ENCODE results near the gene ESYT1. TPM values are rescaled to one million over a fixed set of nuclear protein-coding genes. Genes with fewer than 3 reads are reported as not detected.
"Not testable (repeated sequence)": the region's sequence is repeated elsewhere in the genome, so short reads cannot be mapped to it uniquely, and the experiment has no call there.

Gene ESYT1
- total RNA-seq, 2 experiments from 2014 or later: 225 to 241 TPM

DNA sequence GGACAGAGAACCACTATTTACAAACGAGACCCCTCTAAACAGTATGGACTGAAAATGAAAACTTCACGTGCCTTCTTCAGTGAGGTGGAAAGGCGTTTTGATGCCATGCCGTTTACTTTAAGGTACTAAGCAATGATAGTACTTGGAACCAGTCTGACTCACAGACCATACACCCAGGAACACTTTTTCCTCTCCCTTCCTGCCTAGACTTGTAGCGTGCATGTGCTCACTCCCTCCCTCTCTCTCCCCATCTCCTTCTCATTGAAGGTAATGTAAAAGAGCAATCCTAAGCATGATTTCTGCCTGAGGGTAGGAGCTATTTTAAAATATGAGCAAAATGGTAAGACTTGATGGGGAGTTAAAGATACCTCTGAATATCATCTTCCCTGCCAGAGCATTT lies 17.5 kb upstream of the ESYT1 start:
- Mint-ChIP-seq H3K4me3 (no peak overlapping the region), H3K27me3 (no peaks in the 10 kb centered on the region), H3K36me3 (peaks cover 68% of the 10 kb centered on the region), H3K27ac (no peak overlapping the region), H3K4me1 (peaks cover 23% of the 10 kb centered on the region), H3K9me3 (ENCODE audit: low read depth) (no peaks in the 10 kb centered on the region)
- DNase-seq: no peak
- CTCF ChIA-PET: interaction anchor here (1.5 to 1.6 kb wide), 2 partner anchors 31 to 79 kb away, joined by 4 to 5 read pairs; partner anchors contain the start of gene SMARCC2
- no peak for ATAC-seq

DNA sequence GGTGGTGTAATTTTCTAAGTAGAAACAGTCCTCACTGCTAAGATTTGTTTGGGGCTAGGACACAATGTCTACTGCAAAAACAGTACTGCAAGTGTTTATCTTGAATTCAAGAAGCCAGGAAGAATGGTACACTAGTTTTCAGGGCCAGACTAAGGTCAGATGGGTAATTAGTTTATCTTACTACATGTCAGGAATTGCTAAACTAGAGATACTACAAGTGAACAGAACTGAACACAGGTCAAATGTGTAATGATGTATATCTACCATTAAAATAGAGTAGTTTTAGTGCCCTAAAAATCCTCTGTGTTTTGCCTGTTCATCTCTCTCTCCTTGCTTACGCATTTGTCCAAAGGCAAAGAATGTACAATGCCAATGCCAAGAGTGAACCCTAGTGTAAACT lies 14.0 kb upstream of the ESYT1 start:
- Mint-ChIP-seq H3K9me3 (ENCODE audit: low read depth) (no peaks in the 10 kb centered on the region), H3K27me3 (no peaks in the 10 kb centered on the region), H3K27ac (peak overlapping the region; percentile 48), H3K4me3 (no peak overlapping the region), H3K36me3 (peaks cover 58% of the 10 kb centered on the region), H3K4me1 (peaks cover 22% of the 10 kb centered on the region)
- no peak for DNase-seq
- CTCF ChIA-PET: no interaction called here
- no peak for ATAC-seq

DNA sequence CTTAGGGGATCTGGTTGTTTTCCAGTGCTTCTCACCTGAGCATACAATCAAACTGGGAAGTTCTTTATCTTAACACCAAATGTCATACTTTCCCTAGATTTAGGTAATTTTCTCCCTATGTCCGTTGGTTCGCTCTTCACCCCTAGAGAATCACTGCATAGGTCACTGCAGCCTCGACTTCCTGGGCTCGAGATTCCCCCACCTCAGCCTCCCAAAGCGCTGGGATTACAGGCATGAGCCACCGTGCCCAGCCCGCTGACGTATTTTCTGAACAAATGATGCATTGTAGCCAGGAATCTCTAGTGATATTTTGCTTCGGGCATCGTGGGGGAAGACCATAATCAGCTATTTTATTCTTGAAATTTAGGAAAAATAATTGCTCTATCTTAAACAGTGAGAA lies 12.7 kb upstream of the ESYT1 start:
- Mint-ChIP-seq H3K9me3 (ENCODE audit: low read depth) (no peaks in the 10 kb centered on the region), H3K36me3 (peaks cover 51% of the 10 kb centered on the region), H3K27ac (peak overlapping the region; percentile 98), H3K4me3 (peak overlapping the region; percentile 98), H3K27me3 (no peaks in the 10 kb centered on the region), H3K4me1 (peaks cover 33% of the 10 kb centered on the region)
- CTCF ChIA-PET: interaction anchor here (0.8 to 1.8 kb wide), 7 partner anchors 8 to 75 kb away, joined by 3 to 9 read pairs (median 4); partner anchors contain the start of gene PA2G4
- DNase-seq (no peak), ATAC-seq (no peak)

DNA sequence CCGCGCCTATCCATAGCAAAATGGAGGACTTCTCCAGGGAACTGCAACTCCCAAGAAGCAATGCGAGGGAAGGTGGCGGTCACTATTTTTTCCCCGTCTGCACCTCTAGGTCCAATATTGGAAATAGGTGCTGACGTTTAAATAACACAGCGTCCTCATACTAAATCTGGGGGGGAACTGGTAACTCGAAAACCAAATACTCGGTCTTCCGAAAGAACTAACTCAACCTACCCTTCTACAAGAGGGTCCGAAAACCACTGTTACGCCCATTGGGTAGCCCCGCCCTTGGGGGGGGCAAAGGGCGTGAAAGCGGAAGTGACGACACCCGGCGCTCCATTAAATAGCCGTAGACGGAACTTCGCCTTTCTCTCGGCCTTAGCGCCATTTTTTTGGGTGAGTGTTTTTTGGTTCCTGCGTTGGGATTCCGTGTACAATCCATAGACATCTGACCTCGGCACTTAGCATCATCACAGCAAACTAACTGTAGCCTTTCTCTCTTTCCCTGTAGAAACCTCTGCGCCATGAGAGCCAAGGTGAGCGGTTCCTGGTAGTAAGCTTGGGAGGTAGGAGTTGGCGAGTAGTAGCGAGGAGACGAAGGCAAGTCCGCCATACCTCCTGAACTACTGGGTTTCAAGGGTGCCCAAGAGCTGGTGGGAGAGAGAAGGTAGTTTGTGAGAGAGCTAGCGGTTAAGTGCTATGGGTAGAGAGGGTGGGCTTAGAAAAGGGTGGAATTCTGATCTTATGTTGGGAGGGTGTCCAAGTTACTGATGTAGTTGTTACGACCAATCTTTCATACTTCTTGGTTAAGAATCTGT lies 11.6 kb upstream of the ESYT1 start, which contains the start of gene RPL41:
Gene RPL41, plus strand, starts transcription at position 367 of the 815 bp plus-strand sequence.
- ATAC-seq (peak; percentile 41), DNase-seq (peak; percentile 96)
- Mint-ChIP-seq H3K27me3 (no peaks in the 10 kb centered on the region), H3K4me1 (peaks cover 33% of the 10 kb centered on the region), H3K9me3 (ENCODE audit: low read depth) (no peaks in the 10 kb centered on the region), H3K4me3 (peak within 1 kb of the TSS; percentile 98), H3K27ac (peak within 1 kb of the TSS; percentile 98), H3K36me3 (peaks cover 39% of the 10 kb centered on the region)
- CTCF ChIA-PET: interaction anchor here (0.6 to 5.5 kb wide), 14 partner anchors 8 to 217 kb away, joined by 3 to 154 read pairs (median 12); partner anchors contain the start of genes ERBB3, ESYT1, MYL6 and MYL6B

DNA sequence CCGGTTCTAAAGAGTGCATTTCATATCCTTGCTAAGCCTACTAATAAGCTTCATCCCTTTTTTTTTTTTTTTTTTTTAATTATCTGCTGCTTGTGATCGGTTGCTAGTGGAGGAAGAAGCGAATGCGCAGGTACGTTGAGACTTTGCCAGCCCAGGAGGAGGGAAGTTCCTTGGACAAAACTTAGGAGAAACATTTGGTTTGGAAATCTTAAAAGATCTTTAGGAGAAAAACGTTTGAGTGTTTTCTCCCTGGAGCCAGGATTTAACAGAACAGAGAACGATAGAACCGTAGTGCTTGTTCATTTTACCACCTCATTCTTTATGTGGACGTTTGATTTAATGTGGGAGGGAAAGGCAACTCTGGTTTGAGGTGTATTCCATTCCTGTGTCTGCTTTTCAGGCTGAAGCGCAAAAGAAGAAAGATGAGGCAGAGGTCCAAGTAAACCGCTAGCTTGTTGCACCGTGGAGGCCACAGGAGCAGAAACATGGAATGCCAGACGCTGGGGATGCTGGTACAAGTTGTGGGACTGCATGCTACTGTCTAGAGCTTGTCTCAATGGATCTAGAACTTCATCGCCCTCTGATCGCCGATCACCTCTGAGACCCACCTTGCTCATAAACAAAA lies 10.9 kb upstream of the ESYT1 start:
- Mint-ChIP-seq H3K36me3 (peaks cover 34% of the 10 kb centered on the region), H3K4me1 (peaks cover 33% of the 10 kb centered on the region), H3K4me3 (peak overlapping the region; percentile 98), H3K27ac (peak overlapping the region; percentile 98)
- not testable (repeated sequence) for ATAC-seq; DNase-seq; H3K27me3 Mint-ChIP-seq; H3K9me3 Mint-ChIP-seq (ENCODE audit: low read depth)
- CTCF ChIA-PET: interaction anchor here (0.6 to 5.5 kb wide), 14 partner anchors 10 to 347 kb away, joined by 3 to 154 read pairs (median 14); partner anchors contain the start of genes ERBB3, ESYT1, MYL6 and MYL6B

DNA sequence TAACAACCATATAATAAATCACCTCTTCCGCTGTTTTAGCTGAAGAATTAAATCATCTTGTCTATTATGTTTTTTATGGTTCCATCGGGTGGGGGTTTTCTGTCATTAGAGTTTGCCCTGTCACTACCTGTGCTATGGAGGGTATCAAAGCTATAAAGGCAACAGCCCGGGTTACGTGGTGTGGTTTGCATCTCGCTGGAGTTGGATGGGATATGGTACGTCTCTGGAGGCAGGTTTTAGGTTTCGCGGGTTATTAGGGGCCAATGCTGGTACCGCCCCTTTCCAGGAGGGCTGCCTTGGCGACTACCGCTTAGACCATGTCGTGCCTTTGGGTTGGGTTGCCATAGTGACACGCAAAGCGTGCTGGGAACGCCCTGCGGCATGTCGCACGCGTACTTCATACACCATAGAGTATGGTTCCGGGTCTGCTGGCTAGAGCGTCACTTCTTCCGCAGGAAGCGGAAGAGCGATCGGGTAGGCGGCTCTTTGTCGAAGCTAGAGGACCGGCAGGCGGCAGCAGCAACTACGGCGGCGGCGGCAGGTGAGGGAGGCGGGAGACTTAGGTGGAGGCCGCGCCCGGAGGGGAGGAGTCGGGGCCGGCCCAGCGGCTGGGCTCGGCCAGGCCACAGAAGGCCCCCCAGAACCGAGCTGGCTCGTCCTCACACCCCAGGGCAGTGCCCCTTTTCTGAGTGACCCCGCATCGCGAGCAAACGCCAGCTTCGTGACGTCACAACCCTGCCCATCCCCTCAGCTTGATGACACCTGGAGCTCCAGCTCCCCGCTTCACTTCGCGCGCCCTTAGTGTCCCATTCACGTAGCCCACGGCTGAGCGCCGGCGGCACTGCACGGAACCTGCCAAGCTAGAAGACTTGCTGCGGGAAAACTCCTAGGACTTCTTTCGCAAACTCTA lies 10.0 kb upstream of the ESYT1 start, which contains the start of gene ZC3H10:
Gene ZC3H10, plus strand, starts transcription at position 489 of the 910 bp plus-strand sequence. CDS start 2,297 bp downstream, outside the sequence.
- DNase-seq (peak; percentile 100), ATAC-seq (peak; percentile 79)
- Mint-ChIP-seq H3K9me3 (ENCODE audit: low read depth) (no peaks in the 10 kb centered on the region), H3K36me3 (peaks cover 26% of the 10 kb centered on the region), H3K4me1 (peaks cover 33% of the 10 kb centered on the region), H3K27me3 (no peaks in the 10 kb centered on the region), H3K4me3 (peak within 1 kb of the TSS; percentile 98), H3K27ac (peak within 1 kb of the TSS; percentile 98)
- CTCF ChIA-PET: interaction anchor here (0.6 to 5.5 kb wide), 40 partner anchors 10 to 519 kb away, joined by 3 to 154 read pairs (median 4); partner anchors contain the start of genes ANKRD52, DNAJC14, ERBB3 and ESYT1

DNA sequence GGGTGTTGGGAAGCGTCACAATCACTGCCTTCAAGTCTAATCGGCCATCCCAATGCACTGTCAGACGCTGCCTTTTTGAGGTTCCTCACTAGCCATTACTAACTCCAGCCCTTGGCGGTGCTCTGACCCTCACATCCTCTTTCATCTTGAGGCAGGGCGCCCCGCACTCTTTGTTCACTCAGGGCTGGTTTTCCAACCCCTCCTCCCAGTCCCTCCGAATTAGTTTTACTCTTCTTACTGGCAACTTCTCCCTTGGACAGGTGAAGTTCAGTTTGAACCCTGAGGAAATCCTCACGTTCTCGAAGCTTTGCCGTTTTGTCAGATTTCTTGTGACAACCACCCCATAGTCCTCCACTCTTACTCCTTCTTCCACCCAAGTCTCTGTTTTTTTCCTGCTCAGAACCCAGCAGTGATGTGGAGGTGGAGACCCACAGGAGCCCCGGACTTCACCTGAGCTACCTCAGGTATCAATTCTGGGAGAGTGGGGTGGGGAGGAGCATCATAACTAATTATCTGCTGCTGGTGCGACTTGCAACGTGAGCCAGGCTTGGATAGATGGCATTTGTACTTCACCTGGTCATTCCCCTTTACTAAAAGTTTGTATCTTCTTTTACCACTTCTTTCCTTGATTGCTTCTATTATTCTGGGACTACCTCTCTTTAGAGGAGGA lies 9.2 kb upstream of the ESYT1 start:
- Mint-ChIP-seq H3K27ac (peak overlapping the region; percentile 98), H3K4me1 (peaks cover 35% of the 10 kb centered on the region), H3K27me3 (no peaks in the 10 kb centered on the region), H3K36me3 (peaks cover 18% of the 10 kb centered on the region), H3K9me3 (ENCODE audit: low read depth) (no peaks in the 10 kb centered on the region), H3K4me3 (peak overlapping the region; percentile 98)
- no peak for DNase-seq
- no peak for ATAC-seq
- CTCF ChIA-PET: interaction anchor here (0.7 to 5.5 kb wide), 40 partner anchors 9 to 518 kb away, joined by 3 to 154 read pairs (median 4); partner anchors contain the start of genes ANKRD52, DNAJC14, ERBB3 and ESYT1

DNA sequence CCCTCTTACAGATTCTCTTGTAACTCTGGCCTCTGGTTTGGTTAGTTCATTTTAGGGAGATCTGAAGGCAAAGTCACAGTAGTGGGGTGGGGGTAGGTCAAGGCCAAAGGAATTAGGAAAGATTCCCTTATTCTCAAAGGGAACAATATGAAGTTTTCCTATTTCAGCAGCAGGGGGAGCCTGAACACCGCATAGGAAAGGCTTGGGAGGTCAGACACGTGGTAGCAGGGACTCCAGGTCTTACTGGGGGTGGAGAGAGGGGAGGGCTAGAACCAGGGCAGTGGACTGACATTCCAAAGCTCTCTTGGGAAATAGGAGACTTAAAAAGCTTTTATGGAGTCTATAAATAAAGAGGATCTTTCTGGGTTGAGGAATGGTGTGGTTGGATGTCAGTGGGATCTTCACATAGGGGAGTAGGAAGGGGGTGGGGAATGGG lies 8.7 kb upstream of the ESYT1 start:
- ATAC-seq: no peak
- Mint-ChIP-seq H3K4me3 (peak overlapping the region; percentile 98), H3K27ac (peak overlapping the region; percentile 98), H3K27me3 (no peaks in the 10 kb centered on the region), H3K36me3 (peaks cover 15% of the 10 kb centered on the region), H3K4me1 (peaks cover 41% of the 10 kb centered on the region), H3K9me3 (ENCODE audit: low read depth) (no peaks in the 10 kb centered on the region)
- CTCF ChIA-PET: interaction anchor here (0.7 to 5.5 kb wide), 27 partner anchors 8 to 383 kb away, joined by 3 to 154 read pairs (median 6); partner anchors contain the start of genes ANKRD52, COQ10A, ESYT1 and MYL6
- DNase-seq: peak; percentile 76

DNA sequence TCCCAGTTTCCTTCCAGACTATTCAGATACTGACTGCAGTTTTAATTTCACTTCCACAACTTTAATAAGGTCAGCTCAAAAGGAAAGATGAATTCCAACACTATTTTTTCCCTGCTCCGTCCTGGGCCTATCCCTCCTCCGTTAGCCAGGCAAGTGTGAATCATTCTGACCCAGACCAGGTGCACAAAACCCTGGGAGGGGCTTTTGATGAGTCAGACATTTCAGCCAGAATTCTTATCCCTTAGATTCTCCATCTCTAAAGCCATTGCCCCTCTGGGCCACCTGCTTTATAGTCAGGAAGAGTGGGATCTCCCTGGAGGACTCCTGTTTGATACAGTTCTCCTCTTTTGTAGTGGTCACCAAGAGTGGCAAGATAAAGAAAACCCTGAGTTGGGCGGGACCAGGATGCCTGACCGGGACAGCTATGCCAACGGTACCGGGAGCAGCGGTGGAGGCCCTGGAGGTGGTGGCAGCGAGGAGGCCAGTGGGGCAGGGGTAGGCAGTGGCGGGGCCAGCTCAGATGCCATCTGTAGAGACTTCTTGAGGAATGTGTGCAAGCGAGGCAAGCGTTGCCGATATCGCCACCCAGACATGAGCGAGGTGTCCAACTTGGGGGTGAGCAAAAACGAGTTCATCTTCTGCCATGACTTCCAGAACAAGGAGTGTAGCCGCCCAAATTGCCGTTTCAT lies 7.8 kb upstream of the ESYT1 start:
- peaks cover 15% of the 10 kb centered on the region for H3K36me3 Mint-ChIP-seq
- CTCF ChIA-PET: interaction anchor here (0.6 to 5.5 kb wide), 14 partner anchors 7 to 384 kb away, joined by 3 to 154 read pairs (median 5); partner anchors contain the start of genes COQ10A, ESYT1, MYL6 and PA2G4
- no peaks in the 10 kb centered on the region for H3K9me3 Mint-ChIP-seq (ENCODE audit: low read depth)
- peaks cover 41% of the 10 kb centered on the region for H3K4me1 Mint-ChIP-seq
- H3K27ac Mint-ChIP-seq: no peak overlapping the region
- H3K27me3 Mint-ChIP-seq: no peaks in the 10 kb centered on the region
- ATAC-seq (no peak), DNase-seq (no peak)
- H3K4me3 Mint-ChIP-seq: no peak overlapping the region

DNA sequence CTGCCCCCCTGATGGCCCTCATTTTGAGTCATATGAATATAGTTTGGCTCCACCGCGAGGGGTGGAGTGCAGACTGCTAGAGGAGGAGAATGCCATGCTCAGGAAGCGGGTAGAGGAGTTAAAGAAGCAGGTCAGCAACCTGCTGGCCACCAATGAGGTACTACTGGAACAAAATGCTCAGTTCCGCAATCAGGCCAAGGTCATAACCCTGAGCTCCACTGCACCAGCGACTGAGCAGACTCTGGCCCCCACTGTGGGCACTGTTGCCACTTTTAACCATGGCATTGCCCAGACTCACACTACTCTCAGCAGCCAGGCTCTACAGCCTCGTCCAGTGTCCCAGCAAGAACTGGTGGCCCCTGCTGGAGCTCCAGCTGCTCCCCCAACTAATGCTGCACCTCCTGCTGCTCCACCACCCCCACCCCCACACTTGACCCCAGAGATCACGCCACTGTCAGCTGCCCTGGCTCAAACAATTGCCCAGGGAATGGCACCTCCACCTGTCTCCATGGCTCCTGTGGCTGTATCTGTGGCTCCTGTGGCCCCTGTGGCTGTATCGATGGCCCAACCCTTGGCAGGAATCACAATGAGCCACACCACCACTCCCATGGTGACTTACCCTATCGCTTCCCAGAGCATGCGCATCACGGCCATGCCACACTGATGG lies 6.7 kb upstream of the ESYT1 start:
- H3K27ac Mint-ChIP-seq: no peak overlapping the region
- no peaks in the 10 kb centered on the region for H3K9me3 Mint-ChIP-seq (ENCODE audit: low read depth)
- H3K27me3 Mint-ChIP-seq: no peaks in the 10 kb centered on the region
- peaks cover 45% of the 10 kb centered on the region for H3K4me1 Mint-ChIP-seq
- CTCF ChIA-PET: interaction anchor here (1.9 to 5.5 kb wide), 3 partner anchors 15 to 385 kb away, joined by 5 to 154 read pairs (median 66); partner anchors contain the start of genes PA2G4 and SMARCC2
- ATAC-seq: no peak
- H3K4me3 Mint-ChIP-seq: no peak overlapping the region
- peaks cover 17% of the 10 kb centered on the region for H3K36me3 Mint-ChIP-seq
- no peak for DNase-seq

DNA sequence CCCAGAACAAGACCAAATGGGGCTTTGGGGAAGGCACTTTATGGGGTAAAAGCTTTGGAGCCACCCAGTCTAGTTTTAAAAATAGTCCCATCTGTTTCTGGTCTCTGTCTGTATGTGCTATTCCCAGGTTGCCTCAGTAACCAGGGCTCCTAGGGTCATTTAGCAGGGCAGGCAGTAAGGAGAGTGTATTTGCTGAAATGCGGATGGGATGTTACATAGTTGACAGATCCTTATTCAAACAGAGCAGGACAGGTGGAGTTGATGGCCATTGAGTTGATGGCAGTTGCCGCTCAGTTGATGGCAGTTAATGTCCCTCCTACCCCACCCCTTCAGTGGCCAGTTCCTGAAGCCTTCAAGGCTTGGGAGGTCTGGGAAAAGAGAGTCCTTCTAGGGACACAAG lies 5.4 kb upstream of the ESYT1 start:
- CTCF ChIA-PET: interaction anchor here (0.7 to 8.8 kb wide), 4 partner anchors 18 to 341 kb away, joined by 3 to 151 read pairs (median 6); partner anchors contain the start of genes RNF41 and SMARCC2
- no peak overlapping the region for H3K27ac Mint-ChIP-seq

More for the DNA sequence above, 5.4 kb upstream of the ESYT1 start:
- H3K9me3 Mint-ChIP-seq (ENCODE audit: low read depth): no peaks in the 10 kb centered on the region
- H3K27me3 Mint-ChIP-seq: no peaks in the 10 kb centered on the region
- H3K36me3 Mint-ChIP-seq: peaks cover 5% of the 10 kb centered on the region
- H3K4me1 Mint-ChIP-seq: peaks cover 57% of the 10 kb centered on the region
- DNase-seq: no peak
- no peak overlapping the region for H3K4me3 Mint-ChIP-seq
- no peak for ATAC-seq

Measured in activated CD8-positive, alpha-beta memory T cell treated with anti-CD3 and anti-CD28 coated beads, Interleukin-2, amount 10 ng/mL, durations not matched to agents 7 days and 5 days (primary cell).